ENCODE data around the gene ITPA. TPM values are rescaled to one million over a fixed set of nuclear protein-coding genes. Genes with fewer than 3 reads are reported as not detected.

ITPA gene
- total RNA-seq, 4 donors from 2014 or later = 21.8 to 51.8 (median 38.8) TPM

- TF ChIP-seq CTCF (IDR thresholded peaks at IDR 0.05; ENCODE audit: low read depth) = no peak
These were observed 20.5 kb downstream of the ITPA start for GRCh38 chr20:3229798-3230197.

- TF ChIP-seq CTCF (IDR thresholded peaks at IDR 0.05; ENCODE audit: low read depth) = no peak
These were observed 21.8 kb downstream of the ITPA start for GRCh38 chr20:3231116-3231515.

- TF ChIP-seq CTCF (IDR thresholded peaks at IDR 0.05; ENCODE audit: low read depth) = no peak
These were observed 22.7 kb downstream of the ITPA start for GRCh38 chr20:3231889-3232588.

GRCh38 chr20:3233131-3233990, 24.1 kb downstream of the ITPA start:
- no peak for TF ChIP-seq CTCF (IDR thresholded peaks at IDR 0.05; ENCODE audit: low read depth)

GRCh38 chr20:3233991-3234498, 24.7 kb downstream of the ITPA start:
- no peak for TF ChIP-seq CTCF (IDR thresholded peaks at IDR 0.05; ENCODE audit: low read depth)

GRCh38 chr20:3235666-3236324, 26.5 kb downstream of the ITPA start:
- no peak for TF ChIP-seq CTCF (IDR thresholded peaks at IDR 0.05; ENCODE audit: low read depth)

Measured in subcutaneous adipose tissue (tissue), 4 donors.